Neuron (in vitro differentiated cells): ENCODE results near the gene PDE5A.
A peak's percentile ranks its signal among the peaks of the same experiment; 100 is the strongest.
"Not testable (repeated sequence)": the region's sequence is repeated elsewhere in the genome, so short reads cannot be mapped to it uniquely, and the experiment has no call there.

Experiments used
- H2AFZ ChIP-seq: one replicate; pipeline ENCODE4 v1.6.1; 2013; ENCODE audit warnings: low read depth, mild to moderate bottlenecking, inconsistent platforms, low read length, moderate library complexity
- H3K27me3 ChIP-seq: one replicate; pipeline ENCODE4 v1.6.1; 2013; ENCODE audit warnings: low read length; ENCODE audit not compliant: insufficient read depth
- H3K36me3 ChIP-seq: one replicate; pipeline ENCODE4 v1.6.1; 2013; ENCODE audit warnings: low read length; ENCODE audit not compliant: insufficient read depth
- H3K4me1 ChIP-seq: one replicate; pipeline ENCODE4 v1.6.1; 2013; ENCODE audit warnings: low read length; ENCODE audit not compliant: insufficient read depth
- H3K4me3 ChIP-seq: 2 replicates; pipeline ENCODE4 v1.5.1; 2013; ENCODE audit warnings: mild to moderate bottlenecking, low read length, moderate library complexity
- H3K9me3 ChIP-seq: one replicate; pipeline ENCODE4 v1.6.1; 2013; ENCODE audit warnings: low read length

Gene PDE5A

GRCh38 chr4:119489305-119489704 is 139.3 kb downstream of the PDE5A start:
- Histone ChIP-seq H3K4me1 (no peaks in the 10 kb centered on the region), H2AFZ (no peak overlapping the region), H3K9me3 (no peaks in the 10 kb centered on the region), H3K27me3 (no peaks in the 10 kb centered on the region), H3K4me3 (no peak overlapping the region), H3K36me3 (peaks cover 5% of the 10 kb centered on the region)

GRCh38 chr4:119480331-119480730 is 148.3 kb downstream of the PDE5A start:
- H2AFZ ChIP-seq: no peak overlapping the region
- no peaks in the 10 kb centered on the region for H3K27me3 ChIP-seq
- peaks cover 12% of the 10 kb centered on the region for H3K9me3 ChIP-seq
- H3K36me3 ChIP-seq: peaks cover 31% of the 10 kb centered on the region
- H3K4me3 ChIP-seq: no peak overlapping the region
- H3K4me1 ChIP-seq: no peaks in the 10 kb centered on the region

- H3K36me3 ChIP-seq: peaks cover 31% of the 10 kb centered on the region
Observed at GRCh38 chr4:119479835-119480234, 148.8 kb downstream of the PDE5A start.

GRCh38 chr4:119479180-119479808 is 149.3 kb downstream of the PDE5A start:
- Histone ChIP-seq H3K36me3 (peaks cover 31% of the 10 kb centered on the region), H3K9me3 (peaks cover 12% of the 10 kb centered on the region)

More at GRCh38 chr4:119479835-119480234, 148.8 kb downstream of the PDE5A start:
- Histone ChIP-seq H3K4me1 (no peaks in the 10 kb centered on the region), H3K9me3 (peaks cover 12% of the 10 kb centered on the region), H3K27me3 (no peaks in the 10 kb centered on the region), H3K4me3 (no peak overlapping the region), H2AFZ (no peak overlapping the region)

GRCh38 chr4:119478446-119479179 is 150.0 kb downstream of the PDE5A start:
- Histone ChIP-seq H3K27me3 (no peaks in the 10 kb centered on the region), H3K4me3 (no peak overlapping the region), H3K36me3 (peaks cover 32% of the 10 kb centered on the region), H3K4me1 (no peaks in the 10 kb centered on the region), H3K9me3 (peaks cover 12% of the 10 kb centered on the region), H2AFZ (no peak overlapping the region)

More at GRCh38 chr4:119479180-119479808, 149.3 kb downstream of the PDE5A start:
- Histone ChIP-seq H2AFZ (no peak overlapping the region), H3K4me1 (no peaks in the 10 kb centered on the region), H3K27me3 (no peaks in the 10 kb centered on the region), H3K4me3 (no peak overlapping the region)

- Histone ChIP-seq H3K4me1 (no peaks in the 10 kb centered on the region), H3K9me3 (peaks cover 4% of the 10 kb centered on the region), H3K36me3 (peaks cover 29% of the 10 kb centered on the region), H3K4me3 (no peak overlapping the region), H2AFZ (no peak overlapping the region), H3K27me3 (no peaks in the 10 kb centered on the region)
Observed at GRCh38 chr4:119477412-119478053, 151.1 kb downstream of the PDE5A start.

GRCh38 chr4:119471259-119471658 is 157.3 kb downstream of the PDE5A start:
- no peak overlapping the region for H3K4me3 ChIP-seq
- no peaks in the 10 kb centered on the region for H3K9me3 ChIP-seq
- no peaks in the 10 kb centered on the region for H3K4me1 ChIP-seq
- peaks cover 14% of the 10 kb centered on the region for H3K36me3 ChIP-seq
- no peak overlapping the region for H2AFZ ChIP-seq
- no peaks in the 10 kb centered on the region for H3K27me3 ChIP-seq

GRCh38 chr4:119470737-119471063 is 157.9 kb downstream of the PDE5A start:
- peaks cover 15% of the 10 kb centered on the region for H3K36me3 ChIP-seq
- H3K4me1 ChIP-seq, H3K27me3 ChIP-seq, H2AFZ ChIP-seq, H3K9me3 ChIP-seq, H3K4me3 ChIP-seq: not testable (repeated sequence)

- H2AFZ ChIP-seq, H3K4me1 ChIP-seq, H3K4me3 ChIP-seq, H3K27me3 ChIP-seq, H3K9me3 ChIP-seq: not testable (repeated sequence)
- peaks cover 13% of the 10 kb centered on the region for H3K36me3 ChIP-seq
Observed at GRCh38 chr4:119470021-119470736, 158.4 kb downstream of the PDE5A start.

- not testable (repeated sequence) for H3K27me3 ChIP-seq, H3K4me1 ChIP-seq, H3K9me3 ChIP-seq, H3K4me3 ChIP-seq, H2AFZ ChIP-seq
- H3K36me3 ChIP-seq: peaks cover 11% of the 10 kb centered on the region
Observed at GRCh38 chr4:119469039-119469438, 159.6 kb downstream of the PDE5A start.

GRCh38 chr4:119462733-119463132 is 165.9 kb downstream of the PDE5A start:
- H2AFZ ChIP-seq, H3K4me1 ChIP-seq, H3K4me3 ChIP-seq, H3K9me3 ChIP-seq, H3K36me3 ChIP-seq, H3K27me3 ChIP-seq: not testable (repeated sequence)

- H3K36me3 ChIP-seq, H3K27me3 ChIP-seq, H3K9me3 ChIP-seq, H2AFZ ChIP-seq, H3K4me1 ChIP-seq: not testable (repeated sequence)
- peak overlapping the region; percentile 28 for H3K4me3 ChIP-seq
Observed at GRCh38 chr4:119455734-119456133, 172.9 kb downstream of the PDE5A start.
